Activated T-cell treated with anti-CD3 and anti-CD28 coated beads, Interleukin-2, amount 50 U/mL, for 72 hours (primary cell): ENCODE results near the gene THAP3. TPM values are rescaled to one million over a fixed set of nuclear protein-coding genes. Genes with fewer than 3 reads are reported as not detected.

ENCODE experiments used
- ATAC-seq, 2 donors: fragments of 150-1000 bp; cut with Tn5 transposase; replicated peaks in 1 of 2; 2 replicates each; pipeline ENCODE4 v1.10.0; 2021; ENCODE audit warnings: moderate library complexity in 2 of 2, mild to moderate bottlenecking in 1 of 2
- DNase-seq, 2 donors: peaks; one replicate each; pipeline ENCODE4 v3.0.0; 2021 to 2022; ENCODE audit warnings: mixed read lengths in 1 of 2
- H3K27ac Mint-ChIP-seq: one replicate; pipeline ENCODE4 v1.8.0; 2022; ENCODE audit warnings: mild to moderate bottlenecking, moderate library complexity, mixed read lengths
- H3K27me3 Mint-ChIP-seq: one replicate; pipeline ENCODE4 v1.8.0; 2022; ENCODE audit warnings: low read depth, mixed read lengths
- H3K36me3 Mint-ChIP-seq, 2 donors: one replicate each; pipeline ENCODE4 v1.8.0; 2022; ENCODE audit warnings: mixed read lengths in 2 of 2, mild to moderate bottlenecking in 1 of 2; ENCODE audit not compliant: insufficient read depth in 2 of 2
- H3K4me1 Mint-ChIP-seq: one replicate; pipeline ENCODE4 v1.8.0; 2022; ENCODE audit warnings: low read depth, mixed read lengths
- H3K4me3 Mint-ChIP-seq, 2 donors: one replicate each; pipeline ENCODE4 v1.8.0; 2022; ENCODE audit warnings: mild to moderate bottlenecking in 2 of 2, mixed read lengths in 2 of 2, moderate library complexity in 2 of 2
- H3K9me3 Mint-ChIP-seq, 2 donors: one replicate each; pipeline ENCODE4 v1.8.0; 2022; ENCODE audit warnings: mixed read lengths in 2 of 2
- total RNA-seq, 2 donors: library from RNA; stranded (reverse); gene quantifications; one replicate each; pipeline ENCODE4 v1.2.3, GENCODE V29; 2022

Gene THAP3, protein sequence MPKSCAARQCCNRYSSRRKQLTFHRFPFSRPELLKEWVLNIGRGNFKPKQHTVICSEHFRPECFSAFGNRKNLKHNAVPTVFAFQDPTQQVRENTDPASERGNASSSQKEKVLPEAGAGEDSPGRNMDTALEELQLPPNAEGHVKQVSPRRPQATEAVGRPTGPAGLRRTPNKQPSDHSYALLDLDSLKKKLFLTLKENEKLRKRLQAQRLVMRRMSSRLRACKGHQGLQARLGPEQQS
- 10 to 100 TPM; 27.0 to 30.5 TPM for total RNA-seq

DNA sequence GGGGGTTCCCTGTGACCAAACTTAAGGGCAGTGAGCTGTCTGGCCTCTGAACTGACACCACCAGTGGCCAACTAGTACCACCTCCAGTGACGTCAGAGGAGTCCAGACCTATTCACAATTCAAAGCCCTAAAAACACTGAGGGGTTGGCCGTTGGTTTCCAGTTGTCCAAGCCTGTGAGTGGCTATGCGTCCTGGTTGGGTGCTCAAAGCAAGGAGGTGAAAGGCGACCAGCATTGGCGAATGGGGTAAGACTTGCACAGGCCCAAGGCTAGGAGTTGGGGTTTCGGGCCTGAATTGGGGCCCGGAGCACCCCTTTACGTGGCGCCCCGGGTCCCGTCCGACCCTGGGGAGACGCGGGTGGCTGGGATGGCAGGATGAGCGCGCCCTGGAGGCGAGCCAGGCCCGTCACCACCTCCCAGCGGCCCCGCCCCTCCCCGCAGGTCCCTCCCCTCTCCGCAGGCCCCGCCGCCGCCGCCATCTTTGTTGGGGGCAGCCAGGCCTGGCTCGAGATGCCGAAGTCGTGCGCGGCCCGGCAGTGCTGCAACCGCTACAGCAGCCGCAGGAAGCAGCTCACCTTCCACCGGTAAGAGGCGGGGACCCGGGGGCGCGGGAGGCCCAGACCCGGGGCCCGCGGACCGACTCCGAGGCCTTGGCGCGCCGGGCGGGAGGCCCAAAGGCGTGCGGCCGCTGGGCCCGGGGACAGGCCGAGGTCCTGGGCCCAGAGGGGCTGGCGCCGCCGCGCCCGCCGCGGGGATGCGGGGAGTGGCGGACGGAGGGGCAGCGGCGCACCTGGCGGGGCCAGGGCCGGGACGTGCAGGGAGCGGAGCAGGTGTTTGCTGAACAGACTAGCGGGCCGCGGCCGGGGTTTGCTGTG lies at the start of gene THAP3:
Gene THAP3, plus strand, starts transcription at position 159 of the 874 bp plus-strand sequence. Its CDS starts 351 bp downstream, at position 510.
- peak; percentile 94 to 96 for ATAC-seq
- peaks cover 4 to 17% of the 10 kb centered on the region in 2 donors for H3K36me3 Mint-ChIP-seq
- no peaks in the 10 kb centered on the region for H3K27me3 Mint-ChIP-seq
- H3K4me1 Mint-ChIP-seq, result peaks cover 26% of the 10 kb centered on the region
- H3K4me3 Mint-ChIP-seq, result peak within 1 kb of the TSS; percentile 88 to 91
- peak within 1 kb of the TSS; percentile 85 for H3K27ac Mint-ChIP-seq
- no peaks in the 10 kb centered on the region for H3K9me3 Mint-ChIP-seq
- DNase-seq, result peak; percentile 90 to 91

DNA sequence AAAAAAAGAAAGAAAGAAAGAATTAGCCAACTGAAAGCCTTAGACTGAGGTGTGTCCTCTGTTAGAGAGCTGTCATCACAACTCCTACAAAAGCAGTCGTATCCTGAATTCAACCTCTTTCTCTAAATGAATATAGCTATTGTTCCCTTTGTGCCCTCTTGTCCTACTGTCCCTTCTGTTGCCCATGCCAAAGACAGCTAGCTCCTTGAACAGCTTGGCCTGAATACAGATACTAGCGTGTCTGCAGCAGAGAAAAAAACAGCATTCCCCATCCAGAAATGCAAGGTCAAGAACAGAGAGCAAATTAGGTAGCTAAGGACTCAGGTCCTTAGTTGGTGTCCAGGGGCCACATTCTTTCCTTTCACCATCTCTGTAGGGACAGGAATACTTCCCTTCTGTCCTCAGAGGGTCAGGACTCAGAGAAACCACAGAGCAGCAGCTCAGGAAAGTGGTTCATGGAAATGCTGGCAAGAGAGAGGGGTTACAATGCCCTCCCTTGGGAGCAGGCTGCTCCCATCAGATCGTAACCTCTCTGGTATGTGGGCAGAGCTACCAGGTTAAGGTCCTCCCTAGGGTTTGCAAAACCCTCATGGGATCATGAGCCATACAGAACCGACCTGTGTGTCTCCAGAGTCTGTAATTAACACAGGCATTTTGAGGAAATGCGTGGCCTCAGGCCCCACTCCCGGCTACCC lies 46.7 kb upstream of the THAP3 start:
- no peak for ATAC-seq
- Mint-ChIP-seq H3K9me3 (no peaks in the 10 kb centered on the region), H3K36me3 (peaks cover 0 to 1% of the 10 kb centered on the region in 2 donors), H3K27ac (no peak overlapping the region), H3K4me3 (no peak overlapping the region), H3K27me3 (no peaks in the 10 kb centered on the region), H3K4me1 (peaks cover 35% of the 10 kb centered on the region)
- no peak for DNase-seq

DNA sequence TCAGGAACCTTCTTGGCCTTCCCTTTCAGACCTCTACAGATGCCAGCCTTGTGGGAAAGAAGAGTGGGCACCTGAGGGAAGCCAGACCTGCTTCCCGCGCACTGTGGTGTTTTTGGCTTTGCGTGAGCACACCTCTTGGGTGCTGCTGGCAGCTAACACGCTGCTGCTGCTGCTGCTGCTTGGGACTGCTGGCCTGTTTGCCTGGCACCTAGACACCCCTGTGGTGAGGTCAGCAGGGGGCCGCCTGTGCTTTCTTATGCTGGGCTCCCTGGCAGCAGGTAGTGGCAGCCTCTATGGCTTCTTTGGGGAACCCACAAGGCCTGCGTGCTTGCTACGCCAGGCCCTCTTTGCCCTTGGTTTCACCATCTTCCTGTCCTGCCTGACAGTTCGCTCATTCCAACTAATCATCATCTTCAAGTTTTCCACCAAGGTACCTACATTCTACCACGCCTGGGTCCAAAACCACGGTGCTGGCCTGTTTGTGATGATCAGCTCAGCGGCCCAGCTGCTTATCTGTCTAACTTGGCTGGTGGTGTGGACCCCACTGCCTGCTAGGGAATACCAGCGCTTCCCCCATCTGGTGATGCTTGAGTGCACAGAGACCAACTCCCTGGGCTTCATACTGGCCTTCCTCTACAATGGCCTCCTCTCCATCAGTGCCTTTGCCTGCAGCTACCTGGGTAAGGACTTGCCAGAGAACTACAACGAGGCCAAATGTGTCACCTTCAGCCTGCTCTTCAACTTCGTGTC lies 45.9 kb upstream of the THAP3 start:
- H3K27me3 Mint-ChIP-seq, result no peaks in the 10 kb centered on the region
- H3K9me3 Mint-ChIP-seq, result no peaks in the 10 kb centered on the region
- ATAC-seq (no peak), DNase-seq (no peak)
- H3K4me3 Mint-ChIP-seq, result peak overlapping the region; percentile 96 to 98
- no peak overlapping the region for H3K27ac Mint-ChIP-seq
- peaks cover 34% of the 10 kb centered on the region for H3K4me1 Mint-ChIP-seq
- peaks cover 0 to 1% of the 10 kb centered on the region in 2 donors for H3K36me3 Mint-ChIP-seq

DNA sequence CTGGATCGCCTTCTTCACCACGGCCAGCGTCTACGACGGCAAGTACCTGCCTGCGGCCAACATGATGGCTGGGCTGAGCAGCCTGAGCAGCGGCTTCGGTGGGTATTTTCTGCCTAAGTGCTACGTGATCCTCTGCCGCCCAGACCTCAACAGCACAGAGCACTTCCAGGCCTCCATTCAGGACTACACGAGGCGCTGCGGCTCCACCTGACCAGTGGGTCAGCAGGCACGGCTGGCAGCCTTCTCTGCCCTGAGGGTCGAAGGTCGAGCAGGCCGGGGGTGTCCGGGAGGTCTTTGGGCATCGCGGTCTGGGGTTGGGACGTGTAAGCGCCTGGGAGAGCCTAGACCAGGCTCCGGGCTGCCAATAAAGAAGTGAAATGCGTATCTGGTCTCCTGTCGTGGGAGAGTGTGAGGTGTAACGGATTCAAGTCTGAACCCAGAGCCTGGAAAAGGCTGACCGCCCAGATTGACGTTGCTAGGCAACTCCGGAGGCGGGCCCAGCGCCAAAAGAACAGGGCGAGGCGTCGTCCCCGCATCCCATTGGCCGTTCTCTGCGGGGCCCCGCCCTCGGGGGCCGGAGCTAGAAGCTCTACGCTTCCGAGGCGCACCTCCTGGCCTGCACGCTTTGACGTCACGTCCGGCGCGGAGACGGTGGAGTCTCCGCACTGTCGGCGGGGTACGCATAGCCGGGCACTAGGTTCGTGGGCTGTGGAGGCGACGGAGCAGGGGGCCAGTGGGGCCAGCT lies 45.1 kb upstream of the THAP3 start, which contains the start of gene ZBTB48:
Gene ZBTB48, plus strand, starts transcription at position 621 of the 745 bp plus-strand sequence. CDS start 616 bp downstream, outside the sequence.
- peak; percentile 99 for ATAC-seq
- Mint-ChIP-seq H3K4me1 (peaks cover 38% of the 10 kb centered on the region), H3K9me3 (no peaks in the 10 kb centered on the region), H3K36me3 (peaks cover 0 to 1% of the 10 kb centered on the region in 2 donors), H3K27me3 (no peaks in the 10 kb centered on the region), H3K27ac (peak within 1 kb of the TSS; percentile 92), H3K4me3 (peak within 1 kb of the TSS; percentile 96 to 98)
- DNase-seq, result peak; percentile 98 to 99

DNA sequence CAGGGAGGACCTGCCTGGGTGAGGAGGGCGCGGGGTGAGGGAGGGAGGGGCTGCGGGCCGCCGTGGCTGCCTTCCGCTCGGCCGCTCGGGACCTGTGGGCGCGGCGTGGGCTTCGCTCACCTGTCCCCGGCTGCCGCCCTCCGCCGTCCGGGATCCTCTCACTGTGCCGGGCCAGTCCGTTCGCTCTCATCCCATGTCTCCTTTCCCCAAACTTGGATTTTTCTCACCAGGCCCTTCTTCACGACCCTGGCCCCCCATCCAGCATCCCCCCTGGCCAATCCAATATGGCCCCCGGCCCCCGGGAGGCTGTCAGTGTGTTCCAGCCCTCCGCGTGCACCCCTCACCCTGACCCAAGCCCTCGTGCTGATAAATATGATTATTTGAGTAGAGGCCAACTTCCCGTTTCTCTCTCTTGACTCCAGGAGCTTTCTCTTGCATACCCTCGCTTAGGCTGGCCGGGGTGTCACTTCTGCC lies 44.5 kb upstream of the THAP3 start:
- no peak for ATAC-seq
- Mint-ChIP-seq H3K36me3 (peaks cover 0 to 1% of the 10 kb centered on the region in 2 donors), H3K4me3 (peak overlapping the region; percentile 96 to 98), H3K9me3 (no peaks in the 10 kb centered on the region), H3K27ac (peak overlapping the region; percentile 92), H3K4me1 (peaks cover 44% of the 10 kb centered on the region), H3K27me3 (no peaks in the 10 kb centered on the region)
- no peak for DNase-seq

DNA sequence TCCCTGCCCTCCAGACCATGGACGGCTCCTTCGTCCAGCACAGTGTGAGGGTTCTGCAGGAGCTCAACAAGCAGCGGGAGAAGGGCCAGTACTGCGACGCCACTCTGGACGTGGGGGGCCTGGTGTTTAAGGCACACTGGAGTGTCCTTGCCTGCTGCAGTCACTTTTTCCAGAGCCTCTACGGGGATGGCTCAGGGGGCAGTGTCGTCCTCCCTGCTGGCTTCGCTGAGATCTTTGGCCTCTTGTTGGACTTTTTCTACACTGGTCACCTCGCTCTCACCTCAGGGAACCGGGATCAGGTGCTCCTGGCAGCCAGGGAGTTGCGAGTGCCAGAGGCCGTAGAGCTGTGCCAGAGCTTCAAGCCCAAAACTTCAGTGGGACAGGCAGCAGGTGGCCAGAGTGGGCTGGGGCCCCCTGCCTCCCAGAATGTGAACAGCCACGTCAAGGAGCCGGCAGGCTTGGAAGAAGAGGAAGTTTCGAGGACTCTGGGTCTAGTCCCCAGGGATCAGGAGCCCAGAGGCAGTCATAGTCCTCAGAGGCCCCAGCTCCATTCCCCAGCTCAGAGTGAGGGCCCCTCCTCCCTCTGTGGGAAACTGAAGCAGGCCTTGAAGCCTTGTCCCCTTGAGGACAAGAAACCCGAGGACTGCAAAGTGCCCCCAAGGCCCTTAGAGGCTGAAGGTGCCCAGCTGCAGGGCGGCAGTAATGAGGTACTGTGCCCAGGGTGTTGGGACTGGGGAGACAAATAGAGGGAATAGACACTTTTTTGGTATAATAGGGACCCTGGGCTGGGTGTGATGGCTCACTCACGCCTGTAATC lies 43.9 kb upstream of the THAP3 start:
- Mint-ChIP-seq H3K4me1 (peaks cover 44% of the 10 kb centered on the region), H3K4me3 (peak overlapping the region; percentile 96 to 98), H3K9me3 (no peaks in the 10 kb centered on the region), H3K27ac (peak overlapping the region; percentile 92), H3K27me3 (no peaks in the 10 kb centered on the region), H3K36me3 (peaks cover 0 to 1% of the 10 kb centered on the region in 2 donors)
- no peak for DNase-seq
- ATAC-seq, result no peak

DNA sequence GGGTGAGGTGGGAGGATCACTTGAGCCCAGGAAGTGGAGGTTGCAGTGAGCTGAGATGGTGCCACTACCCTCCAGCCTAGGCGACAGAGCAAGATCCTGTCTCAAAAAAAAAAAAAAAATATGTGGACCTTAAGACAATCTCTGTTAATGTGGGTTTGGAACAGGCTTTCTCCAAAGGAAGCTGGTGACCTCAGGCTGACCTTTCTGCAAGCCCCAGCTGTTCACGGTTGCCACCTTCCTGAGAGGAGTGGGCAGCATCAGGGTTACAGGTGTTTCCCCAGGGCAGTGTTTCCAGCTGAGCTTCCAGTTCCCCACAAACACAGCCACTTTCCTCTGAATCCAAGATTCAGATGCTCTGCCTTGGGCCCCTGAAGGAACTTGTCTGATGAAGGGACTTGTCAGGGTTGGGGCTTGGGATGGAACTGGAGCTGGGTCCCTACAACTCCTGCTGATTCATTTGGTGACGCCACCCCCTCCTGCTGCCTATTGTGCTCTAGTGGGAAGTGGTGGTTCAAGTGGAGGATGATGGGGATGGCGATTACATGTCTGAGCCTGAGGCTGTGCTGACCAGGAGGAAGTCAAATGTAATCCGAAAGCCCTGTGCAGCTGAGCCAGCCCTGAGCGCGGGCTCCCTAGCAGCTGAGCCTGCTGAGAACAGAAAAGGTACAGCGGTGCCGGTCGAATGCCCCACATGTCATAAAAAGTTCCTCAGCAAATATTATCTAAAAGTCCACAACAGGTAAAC lies 42.9 kb upstream of the THAP3 start:
- Mint-ChIP-seq H3K27me3 (no peaks in the 10 kb centered on the region), H3K4me3 (peak overlapping the region; percentile 96 to 98), H3K9me3 (no peaks in the 10 kb centered on the region), H3K4me1 (peaks cover 44% of the 10 kb centered on the region), H3K27ac (no peak overlapping the region), H3K36me3 (peaks cover 0 to 1% of the 10 kb centered on the region in 2 donors)
- no peak for ATAC-seq
- DNase-seq, result no peak

DNA sequence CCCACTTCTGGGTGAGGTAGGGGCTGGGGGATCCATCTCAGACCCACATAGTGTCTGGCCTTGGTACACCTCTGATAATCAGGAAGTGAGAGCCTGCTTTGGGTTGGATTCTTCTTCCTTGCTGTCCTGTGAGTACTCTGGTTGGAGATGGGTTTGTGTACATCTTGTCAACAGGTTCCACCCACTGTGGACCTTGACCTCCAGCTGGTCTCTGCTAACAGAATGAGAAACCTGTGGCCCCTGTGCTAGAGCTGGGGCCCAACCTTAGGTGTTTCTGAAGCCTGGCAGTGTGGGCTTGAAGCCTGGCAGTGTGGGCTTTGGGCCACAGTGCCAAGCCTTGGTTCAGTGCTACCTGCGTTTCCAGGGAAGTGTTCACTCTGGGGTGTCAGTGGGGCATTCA lies 42.3 kb upstream of the THAP3 start:
- no peaks in the 10 kb centered on the region for H3K9me3 Mint-ChIP-seq
- ATAC-seq (no peak), DNase-seq (no peak)
- H3K4me3 Mint-ChIP-seq, result peak overlapping the region; percentile 16 to 56
- H3K27ac Mint-ChIP-seq, result peak overlapping the region; percentile 20
- H3K27me3 Mint-ChIP-seq, result no peaks in the 10 kb centered on the region
- H3K4me1 Mint-ChIP-seq, result peaks cover 44% of the 10 kb centered on the region
- peaks cover 0 to 1% of the 10 kb centered on the region in 2 donors for H3K36me3 Mint-ChIP-seq

DNA sequence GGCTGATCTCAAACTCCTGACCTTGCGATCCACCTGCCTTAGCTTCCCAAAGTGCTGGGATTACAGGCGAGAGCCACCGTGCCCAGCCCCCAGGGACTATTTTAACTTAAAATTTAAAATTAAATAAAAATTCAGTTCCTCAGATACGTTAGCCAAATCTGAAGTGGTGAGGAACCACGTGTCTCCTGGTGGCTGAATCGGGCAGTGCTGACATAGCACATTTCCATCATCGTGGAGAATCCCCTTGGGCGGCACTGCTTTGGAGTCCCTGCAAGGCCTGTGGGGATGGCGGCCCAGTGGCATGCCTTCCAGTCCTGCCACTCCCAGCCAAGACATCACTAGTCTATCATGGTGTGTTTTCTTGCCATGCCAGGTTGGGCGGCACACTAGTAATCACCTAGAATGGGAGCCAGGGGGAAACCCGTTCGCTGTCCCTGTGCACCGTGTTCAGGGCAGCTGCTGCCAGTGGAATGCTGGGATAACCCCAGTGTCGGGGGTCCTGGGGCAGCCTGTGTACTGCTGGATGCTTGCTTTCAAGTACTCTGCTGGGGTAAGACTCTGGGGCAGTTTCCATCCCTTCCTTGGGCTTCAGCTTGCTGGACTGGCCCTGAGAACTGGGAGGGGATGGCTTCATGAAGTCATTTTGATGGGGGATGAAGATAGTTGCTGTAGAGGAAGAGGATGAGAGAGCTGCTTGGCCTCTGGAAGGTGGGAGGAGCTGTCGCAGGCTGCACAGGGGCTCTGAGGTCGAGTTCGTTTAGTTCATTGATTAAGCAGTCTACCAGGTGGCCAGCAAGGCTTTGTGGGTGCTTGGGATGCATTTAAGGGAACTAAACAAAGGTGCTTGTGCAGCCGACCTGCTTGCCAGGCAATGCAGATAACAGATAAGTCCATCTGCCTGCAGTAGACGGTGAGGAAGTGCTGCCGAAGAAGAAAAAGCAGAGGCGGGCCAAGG lies 40.3 kb upstream of the THAP3 start:
- no peak overlapping the region for H3K4me3 Mint-ChIP-seq
- H3K4me1 Mint-ChIP-seq, result peaks cover 36% of the 10 kb centered on the region
- no peaks in the 10 kb centered on the region for H3K27me3 Mint-ChIP-seq
- no peak overlapping the region for H3K27ac Mint-ChIP-seq
- ATAC-seq, result no peak
- DNase-seq, result no peak
- no peaks in the 10 kb centered on the region for H3K9me3 Mint-ChIP-seq
- H3K36me3 Mint-ChIP-seq, result peaks cover 0 to 1% of the 10 kb centered on the region in 2 donors

DNA sequence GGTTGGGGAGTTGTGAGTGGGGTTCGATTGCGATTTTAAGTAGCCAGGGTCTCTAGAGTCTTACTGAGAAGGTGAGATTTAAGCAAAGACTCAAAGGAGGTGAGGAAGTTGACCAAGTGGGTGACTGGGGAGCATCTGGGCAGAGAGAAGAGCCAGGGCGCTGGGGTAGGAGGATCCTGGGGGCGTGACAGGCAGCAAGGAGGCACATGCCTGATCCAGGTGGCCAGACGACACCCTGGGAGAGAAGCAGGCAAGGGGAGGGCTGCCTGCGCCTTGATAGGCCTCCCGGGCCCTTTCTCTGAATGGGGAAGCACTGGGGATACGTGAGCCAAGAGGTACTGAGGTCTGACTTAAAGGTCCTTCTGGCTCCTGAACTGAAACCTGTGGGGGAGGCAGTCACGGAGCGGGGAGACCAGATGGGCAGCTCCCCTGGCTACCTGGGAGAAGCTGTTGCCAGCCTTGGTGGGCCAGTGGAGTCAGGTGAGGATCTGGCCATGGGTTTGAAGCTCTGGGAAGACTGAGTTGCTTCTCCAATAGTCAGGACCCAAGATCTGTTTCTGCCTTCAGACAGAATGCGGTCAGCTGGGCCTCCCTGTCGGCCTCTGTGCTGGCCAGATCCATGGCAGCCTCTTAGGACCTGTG lies 39.5 kb upstream of the THAP3 start:
- Mint-ChIP-seq H3K4me3 (no peak overlapping the region), H3K4me1 (peaks cover 32% of the 10 kb centered on the region), H3K27me3 (no peaks in the 10 kb centered on the region), H3K27ac (no peak overlapping the region), H3K36me3 (peaks cover 0 to 1% of the 10 kb centered on the region in 2 donors), H3K9me3 (no peaks in the 10 kb centered on the region)
- ATAC-seq (no peak), DNase-seq (no peak)
